ENCODE results near the gene SEPTIN5.
A peak's percentile ranks its signal among the peaks of the same experiment; 100 is the strongest.

The SEPTIN5 gene

DNA sequence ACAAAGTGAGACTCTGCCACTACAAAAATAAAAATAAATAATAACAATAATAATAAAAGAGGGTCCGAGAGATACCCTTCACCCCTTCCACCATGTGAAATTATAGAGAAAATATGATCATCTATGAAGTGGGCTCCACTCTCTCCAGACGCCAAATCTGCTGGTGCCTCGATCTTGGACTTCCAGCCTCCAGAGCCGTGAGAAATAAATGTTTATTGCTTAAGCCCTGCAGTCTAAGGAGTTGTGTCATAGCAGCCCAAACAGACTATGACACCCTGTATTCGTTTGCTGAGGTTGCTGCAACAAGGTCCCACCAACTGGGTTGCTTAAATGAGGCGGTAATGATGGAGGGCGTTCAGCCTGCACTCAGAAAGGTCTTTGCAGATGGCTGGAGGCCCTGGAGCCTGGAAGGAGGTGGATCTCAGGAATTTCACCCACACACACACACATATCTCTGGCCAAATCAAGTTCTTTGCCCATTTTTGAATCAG is 7.6 kb upstream of the SEPTIN5 start:
- DNase-seq = no peak

DNA sequence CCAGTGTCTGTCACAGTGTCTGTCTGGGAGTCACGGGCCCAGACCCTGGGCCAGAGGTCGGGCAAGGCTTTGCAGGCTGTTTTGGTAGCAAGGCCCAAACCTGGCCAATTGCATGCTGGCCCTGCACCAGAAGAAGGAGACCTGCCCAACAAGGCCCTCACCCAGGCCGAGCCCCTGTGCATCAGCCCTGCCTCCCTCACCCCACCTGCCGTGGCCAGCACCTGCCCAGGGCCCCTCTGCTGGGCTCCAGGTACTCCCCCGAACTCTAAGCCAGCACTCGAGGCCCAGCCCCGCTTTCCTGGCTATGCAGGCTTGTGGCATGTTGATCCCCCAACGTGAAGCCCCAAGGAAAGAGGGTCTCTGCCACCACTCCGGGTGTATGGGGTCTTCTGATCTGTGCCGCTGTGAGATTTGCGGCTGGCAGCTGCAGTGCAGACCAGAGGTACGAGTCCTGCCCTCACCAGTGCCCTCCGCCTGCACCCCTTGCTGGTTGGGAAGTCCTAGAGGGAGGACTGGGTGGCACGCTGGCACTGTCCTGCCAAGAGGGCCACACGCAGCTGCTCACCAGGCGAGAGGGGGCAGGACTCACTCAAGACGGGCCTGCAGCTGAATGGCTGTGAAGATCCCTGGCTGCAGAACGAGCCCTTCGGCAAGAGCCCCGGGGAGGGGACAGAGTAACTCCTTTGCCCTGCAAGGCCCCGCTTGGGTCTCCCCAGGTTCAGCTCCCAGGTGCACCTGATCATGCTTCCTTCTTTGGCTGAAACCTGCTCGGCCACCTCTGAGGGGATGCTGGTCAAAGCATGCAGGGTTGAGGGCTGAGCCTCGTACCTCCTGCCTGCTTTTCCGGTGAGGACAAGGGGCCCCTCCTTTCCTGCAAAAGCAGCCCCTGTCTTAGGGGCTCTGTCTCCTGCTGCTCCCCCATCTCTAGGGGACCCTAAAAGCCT is 6.7 kb upstream of the SEPTIN5 start:
- no peak for DNase-seq

DNA sequence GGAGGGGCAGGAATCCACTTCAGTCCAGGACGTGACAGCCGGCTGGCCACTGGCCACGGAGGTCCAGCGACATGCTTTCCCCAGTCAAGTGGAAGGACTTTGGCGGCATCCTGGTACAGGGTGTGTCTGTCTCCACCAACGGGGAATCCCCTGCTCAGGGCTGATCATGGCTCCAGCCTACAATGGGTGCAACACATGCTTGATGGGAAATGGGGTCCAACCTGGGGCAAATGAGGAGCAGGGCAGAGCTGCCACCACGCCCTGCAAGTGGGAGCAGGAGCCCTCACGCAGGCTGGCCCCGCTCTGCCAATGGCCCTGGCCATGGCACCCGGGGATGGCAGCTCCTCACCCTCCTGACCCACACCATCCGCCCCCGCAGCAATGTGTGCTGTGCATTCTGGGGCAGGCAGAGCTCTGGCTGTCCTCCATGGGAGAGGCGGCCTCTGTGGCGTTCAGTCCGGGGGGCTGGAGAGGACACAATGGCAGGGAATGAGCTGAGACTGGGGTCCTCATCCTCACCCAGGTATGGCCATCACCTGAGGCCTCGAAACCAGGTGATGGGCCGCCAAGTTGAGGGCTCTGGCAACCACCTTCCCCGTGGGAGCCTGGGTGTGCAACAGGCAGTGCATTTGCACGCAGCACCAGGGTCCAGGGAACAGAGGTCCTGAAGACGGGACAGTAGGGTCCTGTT is 5.8 kb upstream of the SEPTIN5 start:
- DNase-seq = no peak

DNA sequence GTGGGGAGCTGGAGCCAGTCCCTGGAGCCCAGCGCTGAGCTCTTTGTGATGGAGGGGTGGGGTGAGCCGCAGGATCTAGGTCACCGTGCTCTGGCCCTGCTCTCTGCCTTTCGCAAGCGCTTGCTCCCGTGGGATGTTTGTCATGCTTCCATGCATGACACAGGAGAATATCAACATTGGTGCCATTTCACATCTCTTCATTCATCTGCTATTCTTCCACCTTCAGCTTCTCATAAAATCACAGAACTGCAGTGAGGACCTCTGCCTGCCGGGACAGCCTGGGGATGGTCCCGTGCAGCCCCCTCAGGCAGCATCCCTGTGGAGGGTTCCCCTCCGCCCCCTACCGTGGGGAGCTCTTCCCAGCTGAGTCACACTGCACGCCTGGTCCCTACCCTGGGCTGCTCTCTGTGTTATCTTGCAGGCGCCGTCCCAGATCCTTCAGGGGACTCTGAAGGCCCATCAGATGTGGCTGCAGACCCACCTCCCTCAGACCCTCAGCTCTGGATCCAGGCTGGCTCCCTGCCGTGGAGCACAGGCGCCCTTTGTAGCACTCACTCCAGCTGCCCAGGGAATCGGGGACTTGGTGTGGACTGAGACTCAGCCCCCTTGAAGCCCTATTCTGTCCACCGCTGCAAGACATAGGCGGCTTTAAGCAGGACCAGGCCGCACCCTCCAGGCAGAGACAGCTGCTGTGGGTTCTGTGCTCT is 5.1 kb upstream of the SEPTIN5 start:
- DNase-seq = no peak

DNA sequence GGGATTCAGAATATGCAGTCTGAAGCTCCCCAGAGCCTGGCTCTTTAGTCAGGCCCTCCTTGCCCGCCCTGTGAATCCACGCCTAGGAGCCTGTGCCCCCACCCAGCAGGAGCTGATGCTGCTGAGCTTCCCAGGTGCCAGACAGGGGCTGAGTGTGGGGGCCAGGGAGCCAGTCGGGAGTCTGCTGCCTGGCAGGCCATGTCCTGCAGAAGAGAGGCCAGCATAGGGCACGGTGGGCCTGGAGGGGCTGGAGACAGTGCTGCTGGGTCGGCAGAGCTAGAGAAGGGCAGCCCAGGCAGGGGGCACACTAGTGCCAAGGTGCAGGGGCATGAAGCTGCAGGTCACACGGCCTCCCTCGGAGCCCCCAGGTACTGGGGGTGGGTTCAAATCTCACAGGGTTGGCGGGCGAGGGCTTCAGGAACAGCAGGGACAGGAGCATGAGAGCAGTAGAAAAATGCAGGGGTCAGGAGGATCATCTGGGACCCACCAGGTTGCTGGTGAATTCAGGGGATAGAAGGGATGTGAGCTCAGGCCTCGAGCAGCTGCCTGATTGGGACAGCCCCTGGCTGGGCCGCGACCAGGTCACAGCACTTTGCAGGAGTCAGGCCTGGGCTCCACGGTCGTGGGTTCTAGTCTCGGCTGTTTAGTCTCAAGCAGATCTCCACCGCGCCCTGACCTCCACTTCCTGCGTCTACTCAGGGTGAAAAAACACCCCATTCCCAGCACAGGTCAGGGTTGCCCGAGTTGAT is 4.1 kb upstream of the SEPTIN5 start:
- DNase-seq = no peak

DNA sequence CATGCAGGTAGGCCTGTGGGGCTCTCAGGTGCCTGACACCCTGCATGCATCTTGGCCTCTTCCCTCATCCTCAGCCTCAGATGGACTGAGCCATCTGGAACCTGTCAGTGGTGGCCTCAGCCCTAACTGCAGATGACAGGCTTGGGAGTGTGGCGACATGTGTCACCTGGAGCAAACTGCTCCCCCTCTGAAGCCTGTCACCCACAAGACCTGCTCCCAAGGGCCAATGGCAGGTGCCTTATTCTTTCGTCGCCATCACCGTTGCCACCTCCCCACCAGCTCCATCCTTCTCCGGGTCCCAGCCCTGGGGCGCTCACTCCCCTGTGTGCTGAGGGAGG is 3.6 kb upstream of the SEPTIN5 start:
- DNase-seq = no peak

DNA sequence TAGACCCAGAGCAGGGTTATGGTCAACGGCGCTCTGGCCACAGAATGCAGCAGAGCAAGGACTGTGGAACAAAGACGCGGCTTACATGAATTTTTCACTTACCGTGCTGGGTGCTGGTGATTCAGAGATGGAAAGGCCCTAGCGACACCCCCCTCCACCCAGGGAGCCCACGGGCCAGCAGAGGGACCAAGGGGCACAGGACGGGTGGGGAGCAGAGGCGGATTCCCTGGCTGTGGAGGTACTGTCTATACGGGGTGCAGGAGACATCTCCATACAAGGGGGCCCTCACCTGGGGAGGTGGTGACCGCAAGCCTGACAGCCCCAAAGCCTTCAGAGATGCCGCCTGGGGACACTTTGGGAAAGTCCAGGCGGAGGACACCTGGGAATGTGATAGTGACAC is 1.1 kb upstream of the SEPTIN5 start:
- no peak for DNase-seq

DNA sequence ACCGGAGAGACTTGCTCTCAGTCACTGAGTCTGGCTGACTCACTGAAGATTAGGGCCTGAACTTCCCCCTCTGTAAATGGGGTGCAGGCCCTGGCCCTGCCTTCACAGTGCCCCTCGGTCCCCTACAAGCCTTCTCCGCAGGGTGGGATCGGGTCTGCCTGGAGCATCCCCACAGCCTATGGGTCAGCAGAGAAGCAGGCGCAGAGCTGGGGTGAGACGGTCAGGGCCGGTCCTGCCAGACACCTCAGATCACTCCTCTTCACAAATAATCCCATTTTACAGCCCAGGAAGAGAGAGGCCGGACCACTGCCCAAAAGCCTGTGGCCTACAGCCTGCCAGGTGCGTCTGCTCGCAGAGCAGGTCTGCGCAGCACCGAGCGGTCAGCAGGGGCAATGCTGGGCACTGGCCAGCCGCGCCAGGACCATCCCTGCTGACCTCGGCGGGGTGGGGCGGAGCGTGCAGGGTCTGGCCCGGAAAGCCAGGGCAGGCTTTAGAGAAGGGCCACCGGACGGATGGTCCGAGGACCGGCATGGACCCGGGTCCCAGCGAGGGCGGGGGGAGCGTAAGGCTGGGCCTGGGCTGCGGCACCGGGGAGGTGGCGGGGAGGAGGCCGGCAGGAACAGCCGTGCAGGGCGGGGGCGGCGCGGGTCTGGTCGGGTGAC is 522 bp upstream of the SEPTIN5 start:
- no peak for DNase-seq

DNA sequence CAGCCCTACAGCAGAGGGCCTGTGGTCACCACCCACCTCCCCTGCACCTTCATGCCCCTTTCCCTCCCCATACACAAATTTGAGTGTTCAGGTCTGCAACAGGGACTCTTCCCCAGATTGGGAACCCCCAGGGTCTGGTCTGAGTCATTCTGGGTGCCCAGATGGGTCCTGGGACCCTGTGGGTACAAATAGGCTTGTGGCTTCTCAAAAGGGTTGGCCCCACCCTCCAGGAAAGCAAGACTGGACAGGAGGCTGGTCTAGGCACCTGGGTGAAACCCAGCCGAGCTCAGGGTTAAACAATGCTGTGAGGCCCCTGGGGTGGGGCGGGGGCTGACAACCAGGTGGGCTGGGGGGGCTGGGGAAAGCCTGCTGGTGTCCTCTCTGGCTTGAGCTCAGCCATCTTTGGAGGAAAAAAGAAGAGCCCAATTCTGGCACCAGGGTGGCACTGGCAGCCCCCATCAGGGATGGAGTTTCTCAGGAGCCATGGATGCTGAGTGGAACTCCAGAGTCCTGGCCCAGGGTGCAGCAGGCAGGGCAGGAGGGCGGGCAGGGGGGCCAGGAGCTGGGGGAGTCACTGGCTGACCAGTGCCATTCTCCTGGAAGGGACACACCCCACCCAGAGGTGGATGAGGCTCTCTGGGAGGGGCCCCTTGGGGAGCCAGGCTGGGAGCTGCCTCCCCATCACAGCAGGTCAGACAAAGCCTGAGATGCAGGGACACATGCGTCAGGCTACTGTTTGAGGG is 1.1 kb downstream of the SEPTIN5 start:
- DNase-seq = no peak

DNA sequence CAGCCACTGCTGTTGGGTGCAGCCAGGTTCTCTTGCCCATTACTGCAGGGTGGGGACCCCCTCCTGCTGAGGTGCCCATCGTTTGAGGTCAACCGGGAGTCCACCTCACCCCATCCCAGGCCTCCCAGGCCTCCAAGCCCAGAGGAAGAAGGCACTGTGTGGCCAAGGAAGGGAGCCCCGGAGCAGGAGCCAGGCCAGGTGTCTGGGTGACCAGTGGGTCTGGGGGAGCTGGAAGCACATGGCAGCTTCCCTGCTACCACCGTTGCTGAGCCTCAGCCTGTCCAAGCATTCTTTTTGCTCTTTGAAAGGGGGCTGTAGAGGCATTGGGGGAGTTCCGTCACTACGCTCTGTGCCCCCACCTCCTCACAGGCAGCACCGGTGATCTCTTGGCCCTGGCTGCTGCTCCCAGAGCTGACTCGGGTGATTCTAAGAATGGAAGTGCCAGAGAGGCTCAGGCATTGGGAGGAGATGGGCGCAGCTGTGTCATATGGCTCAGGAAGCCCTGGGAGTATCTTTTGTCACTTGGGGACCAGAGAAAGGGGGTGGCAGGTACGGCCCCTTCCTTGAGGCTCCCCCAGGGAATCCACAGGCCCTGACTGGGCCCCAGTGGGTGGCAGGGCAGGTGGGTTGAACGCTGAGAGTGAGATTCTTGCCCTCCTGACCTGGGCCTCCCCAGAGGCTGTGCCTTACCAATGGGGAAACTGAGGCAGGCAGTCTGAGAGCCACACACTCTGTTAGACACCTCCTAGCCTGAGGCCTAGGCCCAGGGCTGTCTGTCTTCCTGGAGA is 1.9 kb downstream of the SEPTIN5 start:
- DNase-seq = no peak

DNA sequence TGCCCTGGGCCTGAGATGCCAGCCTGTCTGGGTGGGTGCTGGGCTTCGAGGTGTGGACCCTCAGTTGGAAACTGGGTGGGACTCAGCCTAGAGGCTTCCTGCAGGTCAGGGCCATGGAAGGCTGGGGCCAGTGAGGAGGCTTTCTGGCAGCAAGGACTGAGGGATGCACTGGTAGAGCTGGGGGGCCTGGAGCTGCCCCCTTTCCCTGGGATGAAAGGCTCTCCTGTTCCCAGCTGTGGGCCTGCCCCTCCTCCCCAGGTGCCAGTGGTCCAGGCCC is 2.5 kb downstream of the SEPTIN5 start:
- DNase-seq = no peak

DNA sequence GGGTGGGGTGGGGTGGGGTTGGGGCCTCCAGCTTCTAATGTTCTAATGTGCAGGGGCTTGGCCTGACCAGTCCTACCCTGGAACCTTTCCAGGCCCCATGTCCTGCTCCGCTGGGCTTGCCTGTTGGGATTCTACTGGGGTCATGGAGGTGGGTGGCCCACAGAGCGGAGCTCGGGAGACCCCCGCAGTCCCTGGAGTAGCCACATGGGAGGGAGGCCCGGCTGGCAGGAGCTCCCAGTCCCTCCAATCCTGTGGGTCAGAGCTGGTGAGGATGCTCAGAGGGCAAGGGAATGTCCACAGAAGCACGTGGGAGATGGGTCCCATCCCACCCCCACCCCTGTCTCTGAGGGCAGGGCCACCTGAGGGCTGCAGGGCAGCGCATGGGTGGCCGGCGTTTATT is 2.9 kb downstream of the SEPTIN5 start:
- DNase-seq = no peak

DNA sequence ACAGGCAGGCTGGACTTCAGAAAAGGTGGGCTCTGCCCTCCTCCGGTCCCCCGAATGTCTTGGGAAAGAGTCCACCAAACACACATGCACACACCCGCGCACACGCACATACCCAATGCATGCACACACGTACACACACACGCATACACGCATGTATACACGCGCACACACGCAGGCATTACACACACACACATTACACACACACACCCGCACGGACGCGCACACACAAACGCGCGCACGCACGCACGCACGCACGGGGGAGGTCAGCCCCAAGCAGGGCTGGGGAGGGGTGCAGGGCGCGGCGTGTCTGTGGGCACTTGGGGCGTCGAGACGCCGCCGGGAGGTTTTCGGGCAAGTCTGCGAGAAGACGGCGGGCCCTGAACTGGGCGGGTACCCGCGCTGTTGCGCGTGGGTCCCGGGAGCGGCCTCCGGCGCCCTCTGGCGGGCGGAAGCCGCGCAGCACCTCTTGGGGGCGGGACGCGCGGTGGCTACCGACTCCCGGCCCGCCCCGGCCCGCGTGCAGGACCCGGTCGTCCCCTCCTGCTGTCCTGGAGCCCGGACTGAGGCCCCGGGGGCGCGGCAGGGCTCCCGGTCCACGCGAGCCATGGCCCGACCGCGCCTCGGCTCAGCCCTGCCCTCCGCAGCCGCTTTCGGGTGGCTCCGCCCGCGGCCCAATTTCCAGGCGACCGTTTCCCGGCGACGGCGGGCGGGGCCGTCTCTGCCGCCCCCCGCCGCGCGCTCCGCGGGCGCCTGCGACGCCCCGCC is 3.6 kb downstream of the SEPTIN5 start:
- DNase-seq = peak; percentile 55 to 87 (median 75)

DNA sequence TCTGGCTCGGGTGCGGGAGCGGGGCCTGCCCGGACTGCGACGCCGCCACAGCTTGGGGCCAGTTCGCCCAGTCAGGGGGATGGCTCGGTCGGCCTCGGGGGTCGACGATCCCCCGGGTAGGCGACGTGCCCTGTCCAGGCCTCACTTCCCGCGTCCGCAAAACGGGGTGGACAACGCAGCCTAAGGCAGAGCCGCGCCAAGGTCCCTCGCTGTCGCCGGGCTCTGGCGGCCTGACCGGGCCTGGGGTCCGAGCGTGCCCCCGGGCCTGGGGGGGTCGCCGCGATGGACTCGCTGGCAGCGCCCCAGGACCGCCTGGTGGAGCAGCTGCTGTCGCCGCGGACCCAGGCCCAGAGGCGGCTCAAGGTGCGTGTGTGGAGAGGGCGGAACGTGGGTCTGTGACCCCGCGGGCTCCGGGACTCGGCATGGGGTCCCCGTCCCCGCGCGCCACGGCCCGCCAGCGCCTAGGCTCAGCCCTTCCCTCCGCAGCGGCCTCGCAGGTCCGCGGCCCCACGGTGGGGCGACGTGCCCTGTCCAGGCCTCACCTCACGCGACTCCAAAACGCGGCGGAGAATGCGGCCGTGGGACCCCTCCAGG is 4.2 kb downstream of the SEPTIN5 start:
- no peak for DNase-seq

DNA sequence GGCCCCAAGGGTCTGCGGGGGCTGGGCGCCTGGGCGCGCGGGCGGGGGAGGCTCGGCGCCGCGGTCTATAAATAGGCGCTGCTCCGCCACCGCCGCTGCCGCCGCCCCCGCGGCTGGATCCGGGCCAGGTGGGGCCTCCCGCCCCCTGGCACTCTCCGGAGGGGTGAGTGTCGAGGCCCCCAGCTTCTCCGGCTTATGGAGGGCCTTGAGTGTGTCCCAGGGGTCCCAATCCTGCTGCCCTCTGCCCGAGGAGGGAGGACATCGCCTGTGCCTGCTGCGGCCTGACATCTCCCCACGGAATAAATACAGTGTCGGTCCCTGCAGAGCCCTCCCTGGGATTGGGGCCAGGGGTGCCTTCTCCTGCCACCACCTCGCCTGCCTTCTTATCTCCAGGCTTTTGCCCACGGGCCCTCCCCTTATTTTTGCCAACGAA is 4.8 kb downstream of the SEPTIN5 start:
- no peak for DNase-seq

DNA sequence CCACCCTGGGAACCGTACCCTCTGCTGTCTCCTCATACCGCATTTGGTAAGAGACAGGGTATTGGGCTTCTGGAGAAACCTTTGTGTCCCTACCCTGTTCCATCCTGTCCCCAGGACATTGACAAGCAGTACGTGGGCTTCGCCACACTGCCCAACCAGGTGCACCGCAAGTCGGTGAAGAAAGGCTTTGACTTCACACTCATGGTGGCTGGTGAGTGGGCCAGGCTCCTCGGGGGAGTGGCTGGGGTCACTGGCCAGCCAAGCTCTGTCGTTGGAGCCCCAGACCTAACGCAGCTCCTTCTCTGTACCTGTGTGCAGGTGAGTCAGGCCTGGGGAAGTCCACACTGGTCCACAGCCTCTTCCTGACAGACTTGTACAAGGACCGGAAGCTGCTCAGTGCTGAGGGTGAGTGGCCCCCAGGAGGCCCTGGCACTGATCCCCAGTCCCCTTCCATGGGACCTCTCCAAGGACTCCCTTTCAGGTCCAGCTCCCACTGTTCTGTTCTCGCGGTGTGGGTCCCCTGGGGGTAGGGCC is 5.3 kb downstream of the SEPTIN5 start:
- DNase-seq = no peak

DNA sequence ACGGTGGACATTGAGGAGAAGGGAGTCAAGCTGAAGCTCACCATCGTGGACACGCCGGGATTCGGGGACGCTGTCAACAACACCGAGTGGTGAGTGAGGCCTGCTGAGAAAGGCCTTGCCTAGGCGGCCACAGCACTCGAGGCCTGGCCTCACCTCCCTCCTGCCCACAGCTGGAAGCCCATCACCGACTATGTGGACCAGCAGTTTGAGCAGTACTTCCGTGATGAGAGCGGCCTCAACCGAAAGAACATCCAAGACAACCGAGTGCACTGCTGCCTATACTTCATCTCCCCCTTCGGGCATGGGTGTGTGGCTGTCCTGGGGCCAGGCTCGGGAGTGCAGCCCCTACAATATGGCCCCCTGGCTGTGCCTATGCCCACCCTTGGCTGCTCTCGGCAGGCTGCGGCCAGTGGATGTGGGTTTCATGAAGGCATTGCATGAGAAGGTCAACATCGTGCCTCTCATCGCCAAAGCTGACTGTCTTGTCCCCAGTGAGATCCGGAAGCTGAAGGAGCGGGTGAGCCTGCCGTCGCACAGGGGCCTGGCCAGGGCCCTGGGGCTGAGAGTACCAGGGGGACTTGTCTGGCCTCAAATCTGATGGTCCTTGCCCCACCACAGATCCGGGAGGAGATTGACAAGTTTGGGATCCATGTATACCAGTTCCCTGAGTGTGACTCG is 6.0 kb downstream of the SEPTIN5 start:
- no peak for DNase-seq

DNA sequence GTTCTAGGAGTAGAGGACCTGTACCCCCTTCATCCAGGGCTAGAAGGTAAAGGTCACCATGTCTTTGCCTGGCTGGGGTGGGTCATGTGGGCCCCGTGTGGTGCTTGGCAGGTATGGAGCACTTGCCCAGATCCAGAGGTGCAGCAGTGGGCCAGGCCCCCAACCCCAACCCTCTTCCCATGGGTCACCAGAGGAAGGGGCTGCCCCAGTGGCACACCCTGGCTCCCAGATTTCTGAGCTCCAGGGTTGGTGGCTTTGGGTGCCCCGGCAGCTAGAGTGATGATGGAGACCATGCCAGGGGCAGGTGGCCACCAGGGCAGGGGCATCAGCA is 6.7 kb downstream of the SEPTIN5 start:
- no peak for DNase-seq
